SJCRH30 (cell line): Measurements from ENCODE around the gene FHIT. TPM values are rescaled to one million over a fixed set of nuclear protein-coding genes. Genes with fewer than 3 reads are reported as not detected.
A peak's percentile ranks its signal among the peaks of the same experiment; 100 is the strongest.

ENCODE experiments used
- DNase-seq, 2 experiments: peaks; one replicate each; pipeline ENCODE4 v3.0.0-alpha.2; 2015 to 2020
- H3K27ac ChIP-seq: fragments of 250-450 bp; sonication (Bioruptor Pico); 2 replicates; pipeline ENCODE4 v1.5.1; 2020; ENCODE audit warnings: mild to moderate bottlenecking, moderate library complexity
- H3K27me3 ChIP-seq: fragments of 250-450 bp; sonication (Bioruptor Pico); 2 replicates; pipeline ENCODE4 v1.5.1; 2020; ENCODE audit warnings: mild to moderate bottlenecking, moderate library complexity
- H3K36me3 ChIP-seq: fragments of 250-450 bp; sonication (Bioruptor Pico); 2 replicates; pipeline ENCODE4 v1.5.1; 2020; ENCODE audit warnings: mild to moderate bottlenecking, moderate library complexity
- H3K4me1 ChIP-seq: fragments of 250-450 bp; sonication (Bioruptor Pico); 2 replicates; pipeline ENCODE4 v1.5.1; 2020; ENCODE audit warnings: mild to moderate bottlenecking, moderate library complexity
- H3K4me3 ChIP-seq: fragments of 250-450 bp; sonication (Bioruptor Pico); 2 replicates; pipeline ENCODE4 v1.5.1; 2020; ENCODE audit warnings: mild to moderate bottlenecking, moderate library complexity
- H3K9me3 ChIP-seq: fragments of 250-450 bp; sonication (Bioruptor Pico); replicated peaks from 2 replicates; pipeline ENCODE4 v1.5.1; 2020; ENCODE audit warnings: mild to moderate bottlenecking, moderate library complexity
- total RNA-seq: library from RNA; depleted of rRNA; stranded (reverse); fragments of >200 nt; shearing (Covaris generic); gene quantifications from 2 replicates; pipeline ENCODE4 v1.2.3, GENCODE V29; 2014

Gene FHIT
- total RNA-seq, 1 experiment from 2014 or later: 2.2 TPM

DNA sequence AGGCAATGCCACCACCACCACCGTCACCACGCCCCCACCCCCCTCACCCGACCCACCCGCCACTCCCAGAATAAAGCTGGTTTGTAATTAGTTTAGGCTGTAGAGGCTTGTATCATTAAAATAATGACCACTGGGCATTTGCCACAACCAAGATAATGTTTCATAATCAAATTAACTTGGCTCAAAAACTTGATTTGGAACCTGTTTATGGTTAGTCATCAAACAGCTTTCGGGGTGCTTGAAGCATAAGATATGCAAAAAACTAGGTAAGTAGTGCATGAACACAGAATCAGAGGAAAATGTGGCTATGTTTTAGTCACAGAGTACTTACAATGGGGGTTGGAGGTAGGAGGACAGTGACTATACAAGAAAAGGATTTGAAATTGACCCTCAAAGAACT lies 115.1 kb downstream of the FHIT start:
- H3K36me3 ChIP-seq: no peaks in the 10 kb centered on the region
- H3K27ac ChIP-seq: no peak overlapping the region
- H3K4me1 ChIP-seq: no peaks in the 10 kb centered on the region
- H3K9me3 ChIP-seq: no peaks in the 10 kb centered on the region
- H3K27me3 ChIP-seq: no peaks in the 10 kb centered on the region
- H3K4me3 ChIP-seq: no peak overlapping the region
- no peak for DNase-seq

DNA sequence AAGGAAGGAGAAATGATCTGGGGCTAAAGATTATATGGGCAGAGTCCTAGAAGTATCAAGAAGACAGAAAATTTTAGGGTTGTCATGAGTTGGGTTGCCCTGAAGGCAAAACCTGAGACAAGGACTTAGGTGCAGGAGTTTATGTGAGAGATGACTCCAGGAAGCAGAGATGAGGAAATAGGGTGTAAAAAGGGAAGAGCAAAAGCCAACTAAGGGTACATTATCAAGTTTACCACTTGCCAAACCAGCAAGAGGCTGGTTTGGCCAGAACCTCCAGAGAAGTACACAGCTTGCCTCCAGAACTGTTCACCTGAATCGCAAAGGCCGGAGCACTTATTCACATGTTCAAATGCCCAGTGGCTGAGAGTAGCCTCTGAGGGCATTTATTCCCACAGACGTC lies 116.7 kb downstream of the FHIT start:
- Histone ChIP-seq H3K27me3 (no peaks in the 10 kb centered on the region), H3K4me3 (no peak overlapping the region), H3K9me3 (no peaks in the 10 kb centered on the region), H3K4me1 (no peaks in the 10 kb centered on the region), H3K36me3 (no peaks in the 10 kb centered on the region), H3K27ac (no peak overlapping the region)
- DNase-seq: no peak

DNA sequence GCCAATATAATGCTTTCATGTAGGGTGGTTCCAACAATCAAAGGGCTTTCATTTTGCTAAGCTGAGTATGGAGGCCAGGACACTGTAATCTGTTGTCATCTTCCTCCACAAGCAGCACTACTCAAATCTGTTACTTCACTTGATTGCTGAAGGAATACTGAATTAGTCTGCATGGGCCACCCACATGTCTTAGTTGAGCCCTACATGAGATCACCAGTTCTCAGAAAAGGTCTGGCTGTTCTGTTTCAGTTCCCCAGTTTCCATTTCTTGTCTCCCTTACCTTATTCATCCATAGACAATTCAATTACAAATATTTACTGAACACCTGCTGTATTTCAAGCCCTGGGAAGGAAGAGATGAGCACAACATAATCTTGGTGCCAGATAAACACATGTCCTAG lies 119.2 kb downstream of the FHIT start:
- H3K9me3 ChIP-seq: no peaks in the 10 kb centered on the region
- H3K36me3 ChIP-seq: no peaks in the 10 kb centered on the region
- H3K4me3 ChIP-seq: no peak overlapping the region
- no peak for DNase-seq
- H3K4me1 ChIP-seq: no peaks in the 10 kb centered on the region
- no peak overlapping the region for H3K27ac ChIP-seq
- no peaks in the 10 kb centered on the region for H3K27me3 ChIP-seq

DNA sequence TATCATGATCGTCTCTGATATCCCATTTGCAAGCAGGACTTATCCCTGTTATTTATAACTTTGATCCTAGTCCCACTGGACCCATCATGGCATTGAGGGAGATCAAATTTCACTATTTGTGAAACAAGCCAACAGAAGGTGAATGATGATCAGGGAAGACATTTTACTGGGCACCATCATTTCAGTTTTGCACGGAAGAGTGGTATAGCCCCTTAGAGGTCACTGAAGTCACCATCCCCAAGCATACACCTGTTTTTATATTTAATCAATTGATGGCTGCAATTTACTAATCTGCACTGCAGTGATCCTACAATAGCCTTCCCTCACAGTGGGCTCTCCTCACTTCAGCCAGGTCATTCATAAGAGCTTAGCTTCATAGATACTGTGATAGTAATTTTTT lies 132.4 kb downstream of the FHIT start:
- no peak overlapping the region for H3K27ac ChIP-seq
- no peak overlapping the region for H3K4me3 ChIP-seq
- H3K36me3 ChIP-seq: no peaks in the 10 kb centered on the region
- DNase-seq: no peak
- H3K4me1 ChIP-seq: peaks cover 12% of the 10 kb centered on the region
- H3K9me3 ChIP-seq: no peaks in the 10 kb centered on the region
- no peaks in the 10 kb centered on the region for H3K27me3 ChIP-seq

DNA sequence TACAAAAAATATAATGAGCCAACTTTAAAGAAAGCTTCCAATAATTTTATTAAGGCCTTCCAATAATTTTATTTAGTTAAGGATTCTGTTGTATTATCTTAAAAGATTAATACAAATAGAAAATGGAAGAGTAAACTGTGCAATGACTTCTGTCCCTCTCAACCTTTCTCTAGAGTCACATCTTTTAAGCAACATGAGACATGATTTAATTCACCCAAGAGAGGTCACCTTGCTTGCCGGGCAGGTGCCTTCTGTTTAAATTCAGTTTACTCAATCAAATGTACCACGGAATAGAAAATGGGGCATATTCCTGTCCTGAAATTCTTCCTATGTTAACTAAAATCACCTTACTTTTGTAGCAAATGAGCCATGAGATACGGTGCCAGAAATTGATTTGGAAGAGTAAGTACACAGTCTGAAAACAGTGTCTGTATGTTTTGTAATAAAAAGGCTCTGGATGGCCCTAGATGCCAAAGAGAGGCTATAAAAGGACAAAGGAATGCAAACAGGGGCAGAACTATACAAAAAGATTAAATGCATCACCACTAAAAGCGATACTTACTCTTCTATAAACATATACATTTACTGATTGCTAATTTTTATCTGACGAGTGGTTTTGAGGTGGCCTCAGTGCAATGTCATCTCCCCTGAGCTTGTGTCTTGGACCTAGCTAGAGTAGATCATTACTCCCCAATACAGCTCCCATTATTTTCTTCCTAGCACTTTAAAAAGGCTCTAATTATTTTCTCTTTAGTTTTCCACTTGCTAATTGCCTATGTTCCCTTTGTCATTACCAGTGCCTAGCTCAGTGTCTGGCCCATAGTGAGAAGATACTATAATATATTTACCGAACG lies 134.0 kb downstream of the FHIT start:
- peaks cover 16% of the 10 kb centered on the region for H3K4me1 ChIP-seq
- DNase-seq: no peak
- H3K9me3 ChIP-seq: no peaks in the 10 kb centered on the region
- H3K4me3 ChIP-seq: no peak overlapping the region
- no peaks in the 10 kb centered on the region for H3K36me3 ChIP-seq
- no peak overlapping the region for H3K27ac ChIP-seq
- no peaks in the 10 kb centered on the region for H3K27me3 ChIP-seq

DNA sequence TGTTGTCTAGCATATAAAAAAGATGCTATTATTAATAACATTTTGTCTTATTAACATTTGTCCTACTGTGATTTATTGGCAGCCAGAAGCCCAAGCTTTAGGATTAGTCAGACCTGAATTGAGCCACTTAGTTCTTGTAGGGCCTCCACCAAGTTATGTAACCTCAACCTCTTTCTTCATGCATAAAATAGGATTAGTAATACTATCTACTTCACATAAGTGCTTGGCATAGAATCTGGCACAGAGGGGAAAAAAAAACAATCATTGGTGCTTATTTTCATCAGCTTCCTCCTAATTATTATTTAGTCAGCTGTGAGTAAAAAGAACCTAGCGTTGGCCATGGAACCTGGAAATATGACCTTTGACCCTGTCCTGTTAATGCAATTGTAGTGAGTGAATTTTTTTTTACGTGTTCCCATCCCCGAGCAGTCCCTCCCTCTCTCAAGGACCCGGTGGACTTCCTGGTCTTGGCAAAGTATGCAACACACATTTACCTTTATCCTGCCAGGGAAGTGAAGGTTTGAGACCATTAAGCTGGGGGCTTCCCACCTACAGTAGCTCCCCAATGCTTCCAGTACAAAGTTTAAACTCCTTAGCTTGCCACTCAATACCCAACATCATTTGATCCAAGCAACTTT lies 136.8 kb downstream of the FHIT start:
- Histone ChIP-seq H3K4me3 (no peak overlapping the region), H3K36me3 (no peaks in the 10 kb centered on the region), H3K27me3 (no peaks in the 10 kb centered on the region), H3K9me3 (no peaks in the 10 kb centered on the region), H3K4me1 (peaks cover 16% of the 10 kb centered on the region), H3K27ac (peak overlapping the region; percentile 33)
- DNase-seq: peak; percentile 17 to 67

GRCh38 chr3:61111825-61112224 lies 139.4 kb downstream of the FHIT start:
- Histone ChIP-seq H3K27ac (no peak overlapping the region), H3K4me3 (no peak overlapping the region), H3K4me1 (peaks cover 16% of the 10 kb centered on the region), H3K9me3 (no peaks in the 10 kb centered on the region), H3K27me3 (no peaks in the 10 kb centered on the region), H3K36me3 (no peaks in the 10 kb centered on the region)
- no peak for DNase-seq

DNA sequence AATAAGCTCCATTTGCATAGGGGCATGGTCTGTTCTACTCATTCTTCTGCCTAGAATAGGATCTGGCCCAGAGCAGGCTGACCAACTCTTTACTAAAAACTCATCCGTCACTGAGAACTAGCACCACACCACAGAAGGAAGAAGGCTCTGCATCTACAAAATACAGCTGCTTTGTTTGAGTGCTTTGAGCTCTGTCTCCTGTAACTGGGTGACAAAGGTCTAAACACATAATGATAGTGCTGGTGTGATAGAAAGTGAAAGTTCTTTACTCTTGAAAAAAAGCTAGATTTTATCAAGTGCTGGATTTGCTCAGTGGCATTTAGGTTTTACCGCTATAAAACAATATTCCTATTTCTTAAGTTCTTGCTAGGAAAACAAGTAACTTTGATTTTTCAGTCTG lies 140.7 kb downstream of the FHIT start:
- no peak overlapping the region for H3K27ac ChIP-seq
- H3K36me3 ChIP-seq: no peaks in the 10 kb centered on the region
- H3K4me3 ChIP-seq: no peak overlapping the region
- no peaks in the 10 kb centered on the region for H3K27me3 ChIP-seq
- peaks cover 16% of the 10 kb centered on the region for H3K4me1 ChIP-seq
- no peaks in the 10 kb centered on the region for H3K9me3 ChIP-seq
- DNase-seq: no peak

GRCh38 chr3:61108247-61109019 lies 142.8 kb downstream of the FHIT start:
- H3K9me3 ChIP-seq: no peaks in the 10 kb centered on the region
- H3K4me1 ChIP-seq: peaks cover under 1% of the 10 kb centered on the region; the same call in 1 of the 2 replicates
- H3K27ac ChIP-seq: no peak overlapping the region
- H3K27me3 ChIP-seq: no peaks in the 10 kb centered on the region
- no peak for DNase-seq
- H3K4me3 ChIP-seq: no peak overlapping the region
- H3K36me3 ChIP-seq: no peaks in the 10 kb centered on the region

- H3K4me1 ChIP-seq: peaks cover 20% of the 10 kb centered on the region
- no peaks in the 10 kb centered on the region for H3K9me3 ChIP-seq
- H3K27ac ChIP-seq: no peak overlapping the region
- DNase-seq: no peak
- H3K4me3 ChIP-seq: no peak overlapping the region
- H3K27me3 ChIP-seq: no peaks in the 10 kb centered on the region
- no peaks in the 10 kb centered on the region for H3K36me3 ChIP-seq
Observed at GRCh38 chr3:61094608-61095007, 156.6 kb downstream of the FHIT start.

- DNase-seq: peak in 1 of 2 experiments; percentile 3
- Histone ChIP-seq H3K9me3 (no peaks in the 10 kb centered on the region), H3K36me3 (no peaks in the 10 kb centered on the region), H3K4me3 (no peak overlapping the region), H3K4me1 (peaks cover 20% of the 10 kb centered on the region), H3K27me3 (no peaks in the 10 kb centered on the region), H3K27ac (peak overlapping the region; percentile 25; the same call in 1 of the 2 replicates)
Observed at GRCh38 chr3:61093364-61093763, 157.9 kb downstream of the FHIT start.

DNA sequence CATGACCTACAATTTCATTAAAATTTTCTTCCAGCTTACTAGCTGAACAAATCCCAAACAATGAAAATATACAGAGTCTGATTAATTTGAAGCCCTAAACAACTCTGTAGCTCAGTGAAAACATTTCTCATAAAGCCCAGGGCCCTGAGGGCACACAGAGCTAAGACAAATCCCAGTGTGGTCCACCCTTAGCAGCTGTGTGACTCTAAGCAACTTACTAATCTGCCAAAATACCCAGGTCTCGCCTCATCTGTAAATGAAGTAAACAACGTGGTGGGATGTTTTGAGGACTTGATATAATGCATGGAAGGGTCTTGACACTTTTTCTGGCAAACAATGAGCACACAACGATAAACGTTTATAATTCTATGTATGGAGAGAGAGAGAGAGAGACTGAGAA lies 158.4 kb downstream of the FHIT start:
- H3K27me3 ChIP-seq: no peaks in the 10 kb centered on the region
- DNase-seq: peak; percentile 49 to 75
- peaks cover 20% of the 10 kb centered on the region for H3K4me1 ChIP-seq
- peak overlapping the region; percentile 25; the same call in 1 of the 2 replicates for H3K27ac ChIP-seq
- H3K36me3 ChIP-seq: no peaks in the 10 kb centered on the region
- H3K4me3 ChIP-seq: no peak overlapping the region
- no peaks in the 10 kb centered on the region for H3K9me3 ChIP-seq

- Histone ChIP-seq H3K9me3 (no peaks in the 10 kb centered on the region), H3K36me3 (no peaks in the 10 kb centered on the region), H3K27me3 (no peaks in the 10 kb centered on the region), H3K27ac (no peak overlapping the region), H3K4me3 (no peak overlapping the region), H3K4me1 (peaks cover 20% of the 10 kb centered on the region)
- DNase-seq: peak; percentile 25 to 55
Observed at GRCh38 chr3:61090389-61091169, 160.7 kb downstream of the FHIT start.

- no peak for DNase-seq
- no peaks in the 10 kb centered on the region for H3K36me3 ChIP-seq
- H3K27ac ChIP-seq: no peak overlapping the region
- H3K4me1 ChIP-seq: peaks cover 8% of the 10 kb centered on the region
- H3K27me3 ChIP-seq: no peaks in the 10 kb centered on the region
- H3K9me3 ChIP-seq: no peaks in the 10 kb centered on the region
- H3K4me3 ChIP-seq: no peak overlapping the region
Observed at GRCh38 chr3:61087465-61087864, 163.8 kb downstream of the FHIT start.
